BLaER1 (cell line): ENCODE data around the gene CCDC6.
"Not testable (repeated sequence)": the region's sequence is repeated elsewhere in the genome, so short reads cannot be mapped to it uniquely, and the experiment has no call there.

Source experiments
- H3K27ac ChIP-seq: shearing (Covaris generic); formaldehyde crosslinking; 2 replicates; pipeline ENCODE4 v1.8.1; 2022
- H3K27me3 ChIP-seq: shearing (Covaris generic); formaldehyde crosslinking; 2 replicates; pipeline ENCODE4 v1.8.1; 2022
- H3K36me3 ChIP-seq: shearing (Covaris generic); formaldehyde crosslinking; 2 replicates; pipeline ENCODE4 v1.8.1; 2022
- H3K4me1 ChIP-seq: shearing (Covaris generic); formaldehyde crosslinking; 2 replicates; pipeline ENCODE4 v1.8.1; 2022
- H3K4me2 ChIP-seq: shearing (Covaris generic); formaldehyde crosslinking; 2 replicates; pipeline ENCODE4 v1.8.1; 2022
- H3K4me3 ChIP-seq: shearing (Covaris generic); formaldehyde crosslinking; 2 replicates; pipeline ENCODE4 v1.8.1; 2022
- H3K9ac ChIP-seq: shearing (Covaris generic); formaldehyde crosslinking; 2 replicates; pipeline ENCODE4 v1.8.1; 2022
- H3K9me3 ChIP-seq: shearing (Covaris generic); formaldehyde crosslinking; 2 replicates; pipeline ENCODE4 v1.8.1; 2022
- H4K20me1 ChIP-seq: shearing (Covaris generic); formaldehyde crosslinking; 2 replicates; pipeline ENCODE4 v1.8.1; 2022
- Cebpa-rat ChIP-seq: shearing (Covaris generic); IDR thresholded peaks from 2 replicates; pipeline ENCODE4 v1.8.1; 2022

CCDC6 gene

GRCh38 chr10:59752278-59752940 lies 153.9 kb downstream of the CCDC6 start:
- H3K27me3 ChIP-seq: no peaks in the 10 kb centered on the region
- no peak overlapping the region for H3K27ac ChIP-seq
- H3K4me1 ChIP-seq: no peaks in the 10 kb centered on the region
- no peaks in the 10 kb centered on the region for H4K20me1 ChIP-seq
- no peaks in the 10 kb centered on the region for H3K36me3 ChIP-seq
- H3K4me2 ChIP-seq: no peak overlapping the region
- no peaks in the 10 kb centered on the region for H3K9me3 ChIP-seq
- H3K4me3 ChIP-seq: no peak overlapping the region
- TF ChIP-seq Cebpa-rat: no peak
- no peak overlapping the region for H3K9ac ChIP-seq

DNA sequence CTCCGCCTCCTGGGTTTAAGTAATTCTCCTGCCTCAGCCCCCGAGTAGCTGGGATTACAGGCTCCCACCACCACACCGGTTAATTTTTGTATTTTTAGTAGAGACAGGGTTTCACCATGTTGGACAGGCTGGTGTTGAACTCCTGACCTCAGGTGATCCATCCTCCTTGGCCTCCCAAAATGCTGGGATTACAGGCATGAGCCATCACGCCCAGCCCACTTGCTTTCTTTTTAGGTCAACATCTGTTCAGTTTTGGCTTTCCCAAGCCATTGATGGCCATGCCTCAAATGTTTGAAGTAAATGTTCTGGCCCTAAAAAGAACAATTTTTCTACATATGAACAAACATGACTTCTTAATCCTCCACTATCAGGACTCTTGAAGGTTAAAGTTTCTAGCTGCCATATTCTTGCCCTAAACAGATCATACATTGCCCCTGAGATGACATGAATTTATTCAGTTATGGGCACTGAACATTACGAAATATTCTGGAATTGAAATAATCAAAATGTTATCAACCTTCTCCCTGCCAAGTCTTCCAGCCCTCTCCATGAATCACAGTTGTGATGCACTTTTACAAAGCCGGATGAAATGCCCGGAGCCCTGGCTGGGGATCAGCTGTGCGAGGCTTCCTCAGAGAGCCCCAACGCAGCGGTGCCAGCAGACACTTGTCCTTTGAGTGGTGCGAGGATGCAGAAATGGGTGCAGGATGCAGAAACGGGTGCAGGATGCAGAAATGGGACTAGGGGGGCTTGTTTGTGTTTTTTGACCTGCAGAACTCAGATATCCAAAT lies 156.0 kb downstream of the CCDC6 start:
- H3K4me2 ChIP-seq: no peak overlapping the region
- no peaks in the 10 kb centered on the region for H3K9me3 ChIP-seq
- no peak overlapping the region for H3K27ac ChIP-seq
- no peak overlapping the region for H3K9ac ChIP-seq
- no peaks in the 10 kb centered on the region for H4K20me1 ChIP-seq
- no peak for TF ChIP-seq Cebpa-rat
- no peaks in the 10 kb centered on the region for H3K4me1 ChIP-seq
- no peak overlapping the region for H3K4me3 ChIP-seq
- no peaks in the 10 kb centered on the region for H3K27me3 ChIP-seq
- H3K36me3 ChIP-seq: no peaks in the 10 kb centered on the region

- Histone ChIP-seq H3K9me3 (peaks cover 8% of the 10 kb centered on the region), H3K27me3 (no peaks in the 10 kb centered on the region), H4K20me1 (no peaks in the 10 kb centered on the region), H3K4me3 (no peak overlapping the region), H3K4me2 (no peak overlapping the region), H3K36me3 (no peaks in the 10 kb centered on the region), H3K9ac (no peak overlapping the region), H3K27ac (no peak overlapping the region), H3K4me1 (no peaks in the 10 kb centered on the region)
- TF ChIP-seq Cebpa-rat: no peak
Measured at GRCh38 chr10:59748834-59749233, 157.5 kb downstream of the CCDC6 start.

DNA sequence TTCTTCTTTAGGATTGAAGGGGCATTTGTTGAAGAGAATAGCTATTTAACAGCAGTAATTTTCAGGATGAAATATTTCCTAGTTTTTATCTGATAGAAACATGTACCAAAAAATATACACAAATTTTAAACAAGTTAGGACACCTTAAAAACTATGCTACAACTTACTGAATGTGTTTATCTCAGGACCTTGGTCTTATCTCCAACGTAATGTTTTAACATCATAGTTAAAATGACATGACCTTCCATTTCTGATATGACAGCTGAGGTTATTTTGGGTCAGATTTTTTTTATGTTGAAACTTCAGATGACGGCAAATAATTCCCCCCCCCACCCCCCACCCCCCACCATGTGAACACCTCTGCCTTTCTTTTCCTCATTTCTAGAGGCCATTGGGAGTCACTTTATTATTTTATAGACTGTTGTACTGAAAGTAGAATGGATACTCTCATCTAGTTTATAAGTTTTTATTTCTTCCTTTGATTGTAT lies 161.1 kb downstream of the CCDC6 start:
- Histone ChIP-seq H3K36me3 (no peaks in the 10 kb centered on the region), H3K4me3 (no peak overlapping the region), H3K9me3 (peaks cover 22% of the 10 kb centered on the region), H3K4me2 (no peak overlapping the region), H3K9ac (no peak overlapping the region), H4K20me1 (no peaks in the 10 kb centered on the region), H3K4me1 (no peaks in the 10 kb centered on the region), H3K27me3 (no peaks in the 10 kb centered on the region), H3K27ac (no peak overlapping the region)
- TF ChIP-seq Cebpa-rat: no peak

GRCh38 chr10:59744762-59745161 lies 161.6 kb downstream of the CCDC6 start:
- H3K36me3 ChIP-seq, H3K27ac ChIP-seq, H3K27me3 ChIP-seq, H4K20me1 ChIP-seq, H3K4me2 ChIP-seq, H3K4me1 ChIP-seq, H3K4me3 ChIP-seq, H3K9ac ChIP-seq: not testable (repeated sequence)
- H3K9me3 ChIP-seq: peaks cover 22% of the 10 kb centered on the region

GRCh38 chr10:59744156-59744555 lies 162.2 kb downstream of the CCDC6 start:
- not testable (repeated sequence) for H4K20me1 ChIP-seq, H3K27me3 ChIP-seq, H3K9ac ChIP-seq, H3K4me2 ChIP-seq, H3K36me3 ChIP-seq, H3K4me1 ChIP-seq, H3K4me3 ChIP-seq, H3K27ac ChIP-seq
- H3K9me3 ChIP-seq: peaks cover 22% of the 10 kb centered on the region

DNA sequence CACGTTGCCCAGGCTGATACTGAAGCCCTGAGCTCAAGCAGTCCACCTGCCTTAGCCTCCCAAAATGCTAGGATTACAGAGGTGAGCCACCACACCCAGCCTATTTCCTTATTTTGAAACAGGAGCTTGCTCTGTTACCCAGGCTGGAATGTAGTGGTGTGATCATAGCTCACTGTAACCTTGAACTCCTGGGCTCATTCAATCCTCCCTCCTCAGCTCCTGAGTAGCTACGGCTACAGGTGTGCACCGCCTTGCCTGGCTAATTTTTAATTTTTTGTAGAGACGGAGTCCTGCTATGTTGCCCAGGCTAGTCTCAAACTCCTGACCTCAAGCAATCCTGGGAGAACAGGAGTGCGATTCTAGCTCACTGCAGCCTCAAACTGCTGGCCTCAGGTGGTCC lies 164.8 kb downstream of the CCDC6 start:
- no peak for TF ChIP-seq Cebpa-rat

GRCh38 chr10:59741048-59741447 lies 165.3 kb downstream of the CCDC6 start:
- no peaks in the 10 kb centered on the region for H4K20me1 ChIP-seq
- no peak for TF ChIP-seq Cebpa-rat
- H3K27ac ChIP-seq: no peak overlapping the region
- H3K4me3 ChIP-seq: no peak overlapping the region
- no peaks in the 10 kb centered on the region for H3K4me1 ChIP-seq
- H3K36me3 ChIP-seq: no peaks in the 10 kb centered on the region
- peaks cover 22% of the 10 kb centered on the region for H3K9me3 ChIP-seq
- no peak overlapping the region for H3K9ac ChIP-seq
- H3K4me2 ChIP-seq: no peak overlapping the region
- H3K27me3 ChIP-seq: no peaks in the 10 kb centered on the region

More for the DNA sequence above, 164.8 kb downstream of the CCDC6 start:
- Histone ChIP-seq H3K36me3 (no peaks in the 10 kb centered on the region), H4K20me1 (no peaks in the 10 kb centered on the region), H3K27ac (no peak overlapping the region), H3K4me2 (no peak overlapping the region), H3K27me3 (no peaks in the 10 kb centered on the region), H3K4me1 (no peaks in the 10 kb centered on the region), H3K9ac (no peak overlapping the region), H3K4me3 (no peak overlapping the region), H3K9me3 (peaks cover 22% of the 10 kb centered on the region)
